Measurements from ENCODE around the gene ST6GAL1. TPM values are rescaled to one million over a fixed set of nuclear protein-coding genes. Genes with fewer than 3 reads are reported as not detected.

Gene ST6GAL1
- total and polyA plus RNA-seq, 2 of the 13 experiments (the other 11 are each of a cell fraction or from before 2014, with no cell fraction given), result 79.9 to 164 TPM

- TF ChIP-seq ZBTB43 (CRISPR knock-in tag; conservative IDR thresholded peaks at IDR 0.05), result peak; percentile 23; the same call in 1 of the 2 replicates
- no peak for TF ChIP-seq GZF1 (CRISPR knock-in tag; IDR thresholded peaks at IDR 0.05)
- no peak for TF ChIP-seq ZNF841 (CRISPR knock-in tag; IDR thresholded peaks at IDR 0.05; ENCODE audit: borderline replicate concordance)
- TF ChIP-seq ZMYM4 (CRISPR knock-in tag; IDR thresholded peaks at IDR 0.05), result peak; percentile 40; the same call in 1 of the 2 replicates
- no peak for TF ChIP-seq PCBP1 (IDR thresholded peaks at IDR 0.05; ENCODE audit: borderline replicate concordance, low read depth, low read length)
- TF ChIP-seq MAFK (conservative IDR thresholded peaks at IDR 0.05 in 1 of 2, IDR thresholded peaks at IDR 0.05 in 1 of 2; ENCODE audit: low read length in 2 of 2), result no peak
- no peak for TF ChIP-seq GRHL1 (CRISPR knock-in tag; conservative IDR thresholded peaks at IDR 0.05)
- peak; percentile 9; the same call in 1 of the 2 replicates for TF ChIP-seq GFI1 (CRISPR knock-in tag; IDR thresholded peaks at IDR 0.05; ENCODE audit: borderline replicate concordance)
- TF ChIP-seq ZNF326 (CRISPR knock-in tag; IDR thresholded peaks at IDR 0.05; ENCODE audit: borderline replicate concordance), result no peak
- TF ChIP-seq ZNF556 (CRISPR knock-in tag; IDR thresholded peaks at IDR 0.05; ENCODE audit: borderline replicate concordance), result no peak; the same call in 1 of the 2 replicates
- TF ChIP-seq SRSF1 (optimal IDR thresholded peaks at IDR 0.05; ENCODE audit: low read depth, low read length), result peak; percentile 41
- TF ChIP-seq TFDP2 (CRISPR knock-in tag; IDR thresholded peaks at IDR 0.05), result peak; percentile 30; the same call in 1 of the 2 replicates
- TF ChIP-seq TAF15 (IDR thresholded peaks at IDR 0.05; ENCODE audit: low read depth, low read length, poor library complexity, severe bottlenecking), result no peak
- TF ChIP-seq RBFOX2 (IDR thresholded peaks at IDR 0.05; ENCODE audit: low read depth, low read length), result no peak
- peak; percentile 18; the same call in 1 of the 2 replicates for TF ChIP-seq ARNT2 (CRISPR knock-in tag; IDR thresholded peaks at IDR 0.05; ENCODE audit: low read depth)
- no peak; the same call in 1 of the 2 replicates for TF ChIP-seq NFKBIZ (CRISPR knock-in tag; IDR thresholded peaks at IDR 0.05)
- no peak for TF ChIP-seq BCLAF1 (IDR thresholded peaks at IDR 0.05)
- 0 out of 2 replicates have a peak, but pooled peaks have one; percentile 50 for TF ChIP-seq BRF2 (CRISPR knock-in tag; IDR thresholded peaks at IDR 0.05)
- no peak for TF ChIP-seq ZNF713 (CRISPR knock-in tag; IDR thresholded peaks at IDR 0.05)
- no peak for TF ChIP-seq RFXANK (CRISPR knock-in tag; IDR thresholded peaks at IDR 0.05)
These were observed 560 bp downstream of the ST6GAL1 start (continued) for GRCh38 chr3:186930641-186931531.

Measured in HepG2 (cell line).